H9 (cell line): ENCODE data around the gene RALY. TPM values are rescaled to one million over a fixed set of nuclear protein-coding genes. Genes with fewer than 3 reads are reported as not detected.

Experiments used
- DNase-seq: peaks from one replicate; pipeline ENCODE4 v3.0.0-alpha.2; 2017
- H2AFZ ChIP-seq: one replicate; pipeline ENCODE4 v1.6.1; 2013; ENCODE audit warnings: mild to moderate bottlenecking, low read length, control low read depth, moderate library complexity
- H2AK5ac ChIP-seq: 2 replicates; pipeline ENCODE4 v1.6.1; 2013; ENCODE audit warnings: low read length, control low read depth, mixed read lengths; ENCODE audit not compliant: insufficient read length
- H2BK120ac ChIP-seq: one replicate; pipeline ENCODE4 v1.6.1; 2013; ENCODE audit warnings: low read depth, mild to moderate bottlenecking, low read length, control low read depth, inconsistent platforms; ENCODE audit not compliant: poor library complexity, severe bottlenecking
- H2BK12ac ChIP-seq: 2 replicates; pipeline ENCODE4 v1.6.1; 2013; ENCODE audit warnings: low read length, control low read depth, mixed read lengths, low read depth; ENCODE audit not compliant: insufficient read length
- H2BK15ac ChIP-seq: 2 replicates; pipeline ENCODE4 v1.6.1; 2013; ENCODE audit warnings: low read depth, low read length, control low read depth
- H2BK20ac ChIP-seq: one replicate; pipeline ENCODE4 v1.6.1; 2013; ENCODE audit warnings: low read depth, mild to moderate bottlenecking, low read length, control low read depth, inconsistent platforms; ENCODE audit not compliant: poor library complexity, severe bottlenecking
- H2BK5ac ChIP-seq: 2 replicates; pipeline ENCODE4 v1.6.1; 2013; ENCODE audit warnings: low read length, control low read depth, mixed read lengths; ENCODE audit not compliant: insufficient read length
- H3K14ac ChIP-seq: 2 replicates; pipeline ENCODE4 v1.6.1; 2013; ENCODE audit warnings: low read length, control low read depth; ENCODE audit not compliant: insufficient read depth
- H3K18ac ChIP-seq: 2 replicates; pipeline ENCODE4 v1.6.1; 2013; ENCODE audit warnings: low read depth, mild to moderate bottlenecking, mixed read lengths, low read length, control low read depth; ENCODE audit not compliant: insufficient read length
- H3K23ac ChIP-seq: 2 replicates; pipeline ENCODE4 v1.6.1; 2013; ENCODE audit warnings: low read length, control low read depth, mixed read lengths, low read depth; ENCODE audit not compliant: insufficient read length
- H3K23me2 ChIP-seq: 2 replicates; pipeline ENCODE4 v1.6.1; 2013; ENCODE audit warnings: low read depth, mild to moderate bottlenecking, mixed read lengths, low read length, control low read depth; ENCODE audit not compliant: insufficient read length, poor library complexity, severe bottlenecking
- H3K27ac ChIP-seq: 2 replicates; pipeline ENCODE4 v1.5.1; 2013; ENCODE audit warnings: low read length, control low read depth, mixed read lengths, low read depth; ENCODE audit not compliant: insufficient read length
- H3K27me3 ChIP-seq: 2 replicates; pipeline ENCODE4 v1.6.1; 2013; ENCODE audit warnings: low read length, control low read depth, inconsistent platforms; ENCODE audit not compliant: insufficient read depth
- H3K4ac ChIP-seq: 2 replicates; pipeline ENCODE4 v1.6.1; 2013; ENCODE audit warnings: low read depth, mild to moderate bottlenecking, control low read depth, inconsistent platforms, low read length, moderate library complexity
- H3K4me1 ChIP-seq: 2 replicates; pipeline ENCODE4 v1.6.1; 2013; ENCODE audit warnings: low read length, control low read depth, inconsistent platforms; ENCODE audit not compliant: insufficient read depth
- H3K4me2 ChIP-seq: 2 replicates; pipeline ENCODE4 v1.6.1; 2013; ENCODE audit warnings: low read length, control low read depth, mixed read lengths; ENCODE audit not compliant: insufficient read length, insufficient read depth
- H3K56ac ChIP-seq: 2 replicates; pipeline ENCODE4 v1.6.1; 2013; ENCODE audit warnings: low read depth, mild to moderate bottlenecking, mixed read lengths, low read length, control low read depth; ENCODE audit not compliant: insufficient read length
- H3K79me1 ChIP-seq: 2 replicates; pipeline ENCODE4 v1.6.1; 2013; ENCODE audit warnings: low read depth, mild to moderate bottlenecking, moderate library complexity, low read length, control low read depth, inconsistent platforms; ENCODE audit not compliant: insufficient read depth, poor library complexity, severe bottlenecking
- H3K79me2 ChIP-seq: 2 replicates; pipeline ENCODE4 v1.6.1; 2013; ENCODE audit warnings: low read length, control low read depth, inconsistent platforms; ENCODE audit not compliant: insufficient read depth
- H3K9ac ChIP-seq: 2 replicates; pipeline ENCODE4 v1.6.1; 2013; ENCODE audit warnings: low read length, control low read depth, mixed read lengths; ENCODE audit not compliant: insufficient read length; ENCODE audit errors: extremely low read depth
- H3K9me3 ChIP-seq: one replicate; pipeline ENCODE4 v1.6.1; 2013; ENCODE audit warnings: low read depth, low read length, inconsistent platforms; ENCODE audit not compliant: control insufficient read depth
- H3T11ph ChIP-seq: one replicate; pipeline ENCODE4 v1.6.1; 2013; ENCODE audit warnings: mild to moderate bottlenecking, low read length, control low read depth, inconsistent platforms
- H4K20me1 ChIP-seq: one replicate; pipeline ENCODE4 v1.6.1; 2013; ENCODE audit not compliant: control insufficient read depth, insufficient read length, insufficient read depth
- H4K5ac ChIP-seq: 2 replicates; pipeline ENCODE4 v1.6.1; 2013; ENCODE audit warnings: low read depth, mild to moderate bottlenecking, mixed read lengths, low read length, control low read depth; ENCODE audit not compliant: insufficient read length
- H4K8ac ChIP-seq: replicated peaks from 2 replicates; pipeline ENCODE4 v1.6.1; 2013; ENCODE audit warnings: low read length, control low read depth, mixed read lengths, low read depth; ENCODE audit not compliant: insufficient read length
- H4K91ac ChIP-seq: 2 replicates; pipeline ENCODE4 v1.6.1; 2013; ENCODE audit warnings: low read depth, mild to moderate bottlenecking, moderate library complexity, mixed read lengths, low read length, control low read depth; ENCODE audit not compliant: insufficient read length
- H3K27ac Mint-ChIP-seq, 3 experiments: 2 replicates in 2 of 3; 3 replicates in 1 of 3; pipeline ENCODE4 v1.8.0; 2020 to 2021; ENCODE audit warnings: mixed read lengths in 3 of 3, mild to moderate bottlenecking in 1 of 3, moderate library complexity in 1 of 3
- H3K27me3 Mint-ChIP-seq: 2 replicates; pipeline ENCODE4 v1.8.0; 2021; ENCODE audit warnings: low read depth, mild to moderate bottlenecking, moderate library complexity, mixed read lengths
- H3K36me3 Mint-ChIP-seq, 3 experiments: 2 replicates in 2 of 3; 3 replicates in 1 of 3; pipeline ENCODE4 v1.8.0; 2020 to 2021; ENCODE audit warnings: low read depth in 3 of 3, mixed read lengths in 3 of 3; ENCODE audit not compliant: insufficient read depth in 1 of 3
- H3K4me1 Mint-ChIP-seq, 2 experiments: 2 replicates each; pipeline ENCODE4 v1.8.0; 2020; ENCODE audit warnings: mixed read lengths in 2 of 2
- H3K4me3 Mint-ChIP-seq, 2 experiments: 2 replicates in 1 of 2; 3 replicates in 1 of 2; pipeline ENCODE4 v1.8.0; 2020 to 2021; ENCODE audit warnings: mild to moderate bottlenecking in 2 of 2, mixed read lengths in 2 of 2, moderate library complexity in 1 of 2
- H3K9me3 Mint-ChIP-seq, 2 experiments: 2 replicates in 1 of 2; 3 replicates in 1 of 2; pipeline ENCODE4 v1.8.0; 2020; ENCODE audit warnings: mild to moderate bottlenecking in 2 of 2, mixed read lengths in 2 of 2, moderate library complexity in 1 of 2
- WGBS: extraction: QIAGEN DNeasy Blood & Tissue Kit; methylation state at CpG from one replicate; pipeline ENCODE4 v1.1.7; 2013; ENCODE audit warnings: missing lambda C conversion rate, low lambda C conversion rate, mixed read lengths; ENCODE audit not compliant: insufficient read length; ENCODE audit errors: extremely low coverage; 5-methylcytosine and 5-hydroxymethylcytosine counted together
- total RNA-seq: library from RNA; stranded (reverse); gene quantifications from 2 replicates; pipeline ENCODE4 v1.2.1, GENCODE V29; 2021
- TF ChIP-seq, protein P1 (sequence below): fragments of 200-600 bp; sonication (generic); conservative IDR thresholded peaks from 3 replicates; pipeline ENCODE4 v1.8.0; 2021; ENCODE audit warnings: antibody characterized with exemption, mild to moderate bottlenecking

Gene RALY
- total RNA-seq, 1 experiment from 2014 or later: 199 TPM

DNA sequence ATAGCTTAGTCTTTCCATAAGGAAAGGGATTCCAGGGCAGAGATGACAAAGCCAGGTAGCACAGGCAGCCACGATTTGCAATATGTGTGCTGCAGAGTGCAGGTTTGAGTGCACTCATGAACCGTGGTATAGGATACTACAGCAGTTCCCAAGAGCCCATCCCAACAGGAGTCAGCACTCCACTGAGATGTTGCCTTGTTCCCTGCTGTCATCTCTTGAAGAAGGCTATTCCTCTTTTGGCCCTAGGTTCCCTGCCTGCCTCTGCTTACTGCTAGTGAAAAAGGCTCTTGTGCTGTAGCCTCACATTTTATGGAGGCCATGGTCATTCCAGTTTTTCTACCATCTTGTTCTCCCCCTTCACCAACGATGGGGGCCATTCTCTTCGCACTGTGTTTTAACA, 40.2 kb downstream of the RALY start:
- Mint-ChIP-seq H3K4me3 (no peak overlapping the region), H3K27me3 (no peaks in the 10 kb centered on the region), H3K9me3 (no peaks in the 10 kb centered on the region), H3K36me3 (peaks cover 1 to 26% (median 16%) of the 10 kb centered on the region in 3 experiments; a peak in 5 of 7 replicates), H3K4me1 (peaks cover 54 to 56% of the 10 kb centered on the region in 2 experiments), H3K27ac (peak overlapping the region in 2 of 3 experiments; percentile 69 to 91; a peak in 4 of 7 replicates)
- H3K27me3 ChIP-seq: no peaks in the 10 kb centered on the region
- H4K91ac ChIP-seq: no peak overlapping the region
- H3K56ac ChIP-seq: no peak overlapping the region
- no CpG with 5 or more reads among the region's 4 CpGs for WGBS
- no peak overlapping the region for H3K27ac ChIP-seq
- H3K4me2 ChIP-seq: no peak overlapping the region
- no peak overlapping the region for H2BK5ac ChIP-seq
- no peaks in the 10 kb centered on the region for H3K79me1 ChIP-seq
- H3K9ac ChIP-seq: no peak overlapping the region
- no peak overlapping the region for H4K8ac ChIP-seq
- no peak overlapping the region for H3K18ac ChIP-seq
- no peak overlapping the region for H3K23ac ChIP-seq
- H4K20me1 ChIP-seq: no peaks in the 10 kb centered on the region
- H2BK12ac ChIP-seq: no peak overlapping the region
- H2BK20ac ChIP-seq: no peak overlapping the region
- peaks cover 3% of the 10 kb centered on the region for H3K4me1 ChIP-seq
- no peak overlapping the region for H3K4ac ChIP-seq
- no peak for DNase-seq
- no peaks in the 10 kb centered on the region for H3K23me2 ChIP-seq
- H2BK120ac ChIP-seq: no peak overlapping the region
- H3T11ph ChIP-seq: no peak overlapping the region
- TF ChIP-seq, protein P1, sequence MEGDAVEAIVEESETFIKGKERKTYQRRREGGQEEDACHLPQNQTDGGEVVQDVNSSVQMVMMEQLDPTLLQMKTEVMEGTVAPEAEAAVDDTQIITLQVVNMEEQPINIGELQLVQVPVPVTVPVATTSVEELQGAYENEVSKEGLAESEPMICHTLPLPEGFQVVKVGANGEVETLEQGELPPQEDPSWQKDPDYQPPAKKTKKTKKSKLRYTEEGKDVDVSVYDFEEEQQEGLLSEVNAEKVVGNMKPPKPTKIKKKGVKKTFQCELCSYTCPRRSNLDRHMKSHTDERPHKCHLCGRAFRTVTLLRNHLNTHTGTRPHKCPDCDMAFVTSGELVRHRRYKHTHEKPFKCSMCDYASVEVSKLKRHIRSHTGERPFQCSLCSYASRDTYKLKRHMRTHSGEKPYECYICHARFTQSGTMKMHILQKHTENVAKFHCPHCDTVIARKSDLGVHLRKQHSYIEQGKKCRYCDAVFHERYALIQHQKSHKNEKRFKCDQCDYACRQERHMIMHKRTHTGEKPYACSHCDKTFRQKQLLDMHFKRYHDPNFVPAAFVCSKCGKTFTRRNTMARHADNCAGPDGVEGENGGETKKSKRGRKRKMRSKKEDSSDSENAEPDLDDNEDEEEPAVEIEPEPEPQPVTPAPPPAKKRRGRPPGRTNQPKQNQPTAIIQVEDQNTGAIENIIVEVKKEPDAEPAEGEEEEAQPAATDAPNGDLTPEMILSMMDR: no peak
- H3K79me2 ChIP-seq: peaks cover 5% of the 10 kb centered on the region; the same call in 1 of the 2 replicates
- H4K5ac ChIP-seq: no peak overlapping the region
- H2AFZ ChIP-seq: no peak overlapping the region
- no peak overlapping the region for H3K14ac ChIP-seq
- H3K9me3 ChIP-seq: no peaks in the 10 kb centered on the region
- H2BK15ac ChIP-seq: no peak overlapping the region
- H2AK5ac ChIP-seq: no peak overlapping the region
